ENCODE data around the gene OR5K3. TPM values are rescaled to one million over a fixed set of nuclear protein-coding genes. Genes with fewer than 3 reads are reported as not detected.

Gene OR5K3
- total RNA-seq, result not detected
- polyA plus RNA-seq (2013, experiment 1 of 2), result not detected
- polyA plus RNA-seq (2013, experiment 2 of 2), result not detected
- long read RNA-seq, experiment 1, result 0 reads
- long read RNA-seq, experiment 2, result 0 reads
- long read RNA-seq, experiment 3, result 0 reads
- long read RNA-seq, experiment 4, result 0 reads

GRCh38 chr3:98390366-98390765 is at the start of gene OR5K3:
TSS of gene OR5K3 (plus strand) at chr3:98390666. CDS start at chr3:98390666, 0 bp downstream.
- no peak for DNase-seq
- Mint-ChIP-seq H3K27ac (no peak within 1 kb of the TSS), H3K4me3 (no peak within 1 kb of the TSS), H3K9me3 (no peaks in the 10 kb centered on the region), H3K4me1 (peaks cover 2% of the 10 kb centered on the region), H3K36me3 (ENCODE audit: low read depth) (no peaks in the 10 kb centered on the region), H3K27me3 (ENCODE audit: insufficient read depth) (no peaks in the 10 kb centered on the region)
- H3K9me3 ChIP-seq (ENCODE audit: control insufficient read depth, low read length), result no peaks in the 10 kb centered on the region
- H3K27me3 ChIP-seq (ENCODE audit: control insufficient read depth, insufficient read depth, low read length, poor library complexity, severe bottlenecking), result no peaks in the 10 kb centered on the region
- no peak within 1 kb of the TSS for H3K4me3 ChIP-seq (ENCODE audit: low read length)
- no peak for TF ChIP-seq CTCF (conservative IDR thresholded peaks at IDR 0.05)
- no peaks in the 10 kb centered on the region for H3K36me3 ChIP-seq (ENCODE audit: control insufficient read depth, insufficient read depth, low read length)
- H3K9ac ChIP-seq (ENCODE audit: extremely low read depth, low read length, poor library complexity, severe bottlenecking), result no peak within 1 kb of the TSS
- H3K4me1 ChIP-seq (ENCODE audit: control insufficient read depth, insufficient read depth, low read length), result no peaks in the 10 kb centered on the region
- H3K27ac ChIP-seq (ENCODE audit: low read depth, low read length), result no peak within 1 kb of the TSS

GRCh38 chr3:98341758-98342157 is 48.7 kb upstream of the OR5K3 start:
- no peak overlapping the region for H3K27ac Mint-ChIP-seq
- no peaks in the 10 kb centered on the region for H3K27me3 Mint-ChIP-seq (ENCODE audit: insufficient read depth)
- Histone ChIP-seq H3K27ac (ENCODE audit: low read depth, low read length) (no peak overlapping the region), H3K9me3 (ENCODE audit: control insufficient read depth, low read length) (no peaks in the 10 kb centered on the region), H3K36me3 (ENCODE audit: control insufficient read depth, insufficient read depth, low read length) (no peaks in the 10 kb centered on the region), H3K4me3 (ENCODE audit: low read length) (no peak overlapping the region), H3K4me1 (ENCODE audit: control insufficient read depth, insufficient read depth, low read length) (no peaks in the 10 kb centered on the region), H3K9ac (ENCODE audit: extremely low read depth, low read length, poor library complexity, severe bottlenecking) (no peak overlapping the region), H3K27me3 (ENCODE audit: control insufficient read depth, insufficient read depth, low read length, poor library complexity, severe bottlenecking) (no peaks in the 10 kb centered on the region)
- no peaks in the 10 kb centered on the region for H3K36me3 Mint-ChIP-seq (ENCODE audit: low read depth)
- 94 to 95% methylated on average over 4 to 6 of the region's 6 CpGs for WGBS, 2 experiments (ENCODE audit: insufficient coverage in 1 of 2, insufficient read length in 1 of 2)
- H3K4me3 Mint-ChIP-seq, result no peak overlapping the region
- peaks cover 3% of the 10 kb centered on the region for H3K4me1 Mint-ChIP-seq
- no peak for TF ChIP-seq CTCF (conservative IDR thresholded peaks at IDR 0.05)
- no peaks in the 10 kb centered on the region for H3K9me3 Mint-ChIP-seq
- DNase-seq, result no peak

- peak; percentile 88 for DNase-seq
- no peaks in the 10 kb centered on the region for H3K36me3 Mint-ChIP-seq (ENCODE audit: low read depth)
- 70 to 75% methylated on average over 7 to 13 of the region's 13 CpGs for WGBS, 2 experiments (ENCODE audit: insufficient coverage in 1 of 2, insufficient read length in 1 of 2)
- no peak overlapping the region for H3K4me3 ChIP-seq (ENCODE audit: low read length)
- H3K4me1 ChIP-seq (ENCODE audit: control insufficient read depth, insufficient read depth, low read length), result no peaks in the 10 kb centered on the region
- no peak overlapping the region for H3K9ac ChIP-seq (ENCODE audit: extremely low read depth, low read length, poor library complexity, severe bottlenecking)
- no peak overlapping the region for H3K27ac Mint-ChIP-seq
- H3K27me3 ChIP-seq (ENCODE audit: control insufficient read depth, insufficient read depth, low read length, poor library complexity, severe bottlenecking), result no peaks in the 10 kb centered on the region
- no peaks in the 10 kb centered on the region for H3K9me3 ChIP-seq (ENCODE audit: control insufficient read depth, low read length)
- H3K27me3 Mint-ChIP-seq (ENCODE audit: insufficient read depth), result no peaks in the 10 kb centered on the region
- H3K36me3 ChIP-seq (ENCODE audit: control insufficient read depth, insufficient read depth, low read length), result no peaks in the 10 kb centered on the region
- peaks cover 3% of the 10 kb centered on the region for H3K4me1 Mint-ChIP-seq
- no peak overlapping the region for H3K4me3 Mint-ChIP-seq
- no peak overlapping the region for H3K27ac ChIP-seq (ENCODE audit: low read depth, low read length)
- no peaks in the 10 kb centered on the region for H3K9me3 Mint-ChIP-seq
- TF ChIP-seq CTCF (conservative IDR thresholded peaks at IDR 0.05), result peak; percentile 94
Measured at GRCh38 chr3:98343647-98344507, 46.6 kb upstream of the OR5K3 start.
